HG03045 (cell line): ENCODE measurements around the gene MAGI1.

Experiments used
- ATAC-seq: cut with Tn5 transposase; IDR thresholded peaks from one replicate; pipeline ENCODE4 v1.9.1; 2021; ENCODE audit warnings: mild to moderate bottlenecking, moderate library complexity; ENCODE audit not compliant: unreplicated experiment

The MAGI1 gene

GRCh38 chr3:65655061-65655460 lies 383.7 kb downstream of the MAGI1 start:
- no peak for ATAC-seq

- no peak for ATAC-seq
Measured at GRCh38 chr3:65653731-65654130, 385.0 kb downstream of the MAGI1 start.

GRCh38 chr3:65650247-65650646 lies 388.5 kb downstream of the MAGI1 start:
- no peak for ATAC-seq

- no peak for ATAC-seq
Measured at GRCh38 chr3:65647369-65647768, 391.3 kb downstream of the MAGI1 start.

- no peak for ATAC-seq
Measured at GRCh38 chr3:65642883-65643282, 395.8 kb downstream of the MAGI1 start.

GRCh38 chr3:65641777-65642176 lies 396.9 kb downstream of the MAGI1 start:
- ATAC-seq: no peak

GRCh38 chr3:65641045-65641444 lies 397.7 kb downstream of the MAGI1 start:
- ATAC-seq: no peak

GRCh38 chr3:65639444-65639843 lies 399.3 kb downstream of the MAGI1 start:
- ATAC-seq: no peak

- no peak for ATAC-seq
Measured at GRCh38 chr3:65638301-65638700, 400.4 kb downstream of the MAGI1 start.

GRCh38 chr3:65636326-65636725 lies 402.4 kb downstream of the MAGI1 start:
- no peak for ATAC-seq

- no peak for ATAC-seq
Measured at GRCh38 chr3:65635657-65636056, 403.1 kb downstream of the MAGI1 start.

- ATAC-seq: no peak
Measured at GRCh38 chr3:65633018-65633638, 405.6 kb downstream of the MAGI1 start.

GRCh38 chr3:65632414-65632813 lies 406.3 kb downstream of the MAGI1 start:
- ATAC-seq: no peak

GRCh38 chr3:65628978-65629377 lies 409.7 kb downstream of the MAGI1 start:
- no peak for ATAC-seq

GRCh38 chr3:65627062-65627461 lies 411.7 kb downstream of the MAGI1 start:
- ATAC-seq: no peak

GRCh38 chr3:65625305-65625704 lies 413.4 kb downstream of the MAGI1 start:
- no peak for ATAC-seq

- no peak for ATAC-seq
Measured at GRCh38 chr3:65623362-65623761, 415.4 kb downstream of the MAGI1 start.

- ATAC-seq: no peak
Measured at GRCh38 chr3:65619888-65620287, 418.8 kb downstream of the MAGI1 start.

GRCh38 chr3:65619451-65619881 lies 419.3 kb downstream of the MAGI1 start:
- no peak for ATAC-seq

- ATAC-seq: no peak
Measured at GRCh38 chr3:65618599-65618998, 420.1 kb downstream of the MAGI1 start.

- ATAC-seq: no peak
Measured at GRCh38 chr3:65617787-65618186, 420.9 kb downstream of the MAGI1 start.

- ATAC-seq: no peak
Measured at GRCh38 chr3:65617209-65617608, 421.5 kb downstream of the MAGI1 start.

- ATAC-seq: no peak
Measured at GRCh38 chr3:65616563-65616962, 422.2 kb downstream of the MAGI1 start.
